Kidney glomerular epithelial cell (primary cell): Measurements from ENCODE around the gene TEN1.
"Not testable (repeated sequence)": the region's sequence is repeated elsewhere in the genome, so short reads cannot be mapped to it uniquely, and the experiment has no call there.

Source experiments
- DNase-seq: peaks from one replicate; lab custom pipeline; 2025; lab: John Stamatoyannopoulos, UW

Gene TEN1

GRCh38 chr17:75978938-75979704 lies at the start of gene TEN1, which contains the start of gene ACOX1:
TEN1 (plus strand) TSS chr17:75979240; CDS start chr17:75986193, 6,953 bp downstream.
ACOX1 (minus strand) TSS chr17:75979166; CDS start chr17:75979073, 93 bp downstream.
- DNase-seq: peak; percentile 94

- no peak for DNase-seq
Measured at GRCh38 chr17:75931062-75931461, 48.0 kb upstream of the TEN1 start.

GRCh38 chr17:75932852-75933251 lies 46.2 kb upstream of the TEN1 start:
- DNase-seq: no peak

GRCh38 chr17:75933808-75934207 lies 45.2 kb upstream of the TEN1 start:
- DNase-seq: no peak

- DNase-seq: no peak
Measured at GRCh38 chr17:75937652-75938051, 41.4 kb upstream of the TEN1 start.

- peak; percentile 94 for DNase-seq
Measured at GRCh38 chr17:75940727-75941441, 38.2 kb upstream of the TEN1 start, which contains the start of gene FBF1. FBF1 (minus strand) TSS chr17:75941042; CDS start chr17:75938149, 2,893 bp downstream.

GRCh38 chr17:75941442-75941819 lies 37.6 kb upstream of the TEN1 start:
- peak; percentile 40 for DNase-seq

GRCh38 chr17:75942473-75942872 lies 36.6 kb upstream of the TEN1 start:
- DNase-seq: no peak

- DNase-seq: no peak
Measured at GRCh38 chr17:75943491-75943890, 35.5 kb upstream of the TEN1 start.

- DNase-seq: no peak
Measured at GRCh38 chr17:75945211-75945610, 33.8 kb upstream of the TEN1 start.

- DNase-seq: no peak
Measured at GRCh38 chr17:75950421-75950820, 28.6 kb upstream of the TEN1 start.

- DNase-seq: peak; percentile 18
Measured at GRCh38 chr17:75950855-75951554, 28.0 kb upstream of the TEN1 start.

- DNase-seq: no peak
Measured at GRCh38 chr17:75959051-75959838, 19.8 kb upstream of the TEN1 start.

- DNase-seq: no peak
Measured at GRCh38 chr17:75959839-75960511, 19.1 kb upstream of the TEN1 start.

- no peak for DNase-seq
Measured at GRCh38 chr17:75965468-75965867, 13.6 kb upstream of the TEN1 start.

- DNase-seq: not testable (repeated sequence)
Measured at GRCh38 chr17:75969044-75969443, 10.0 kb upstream of the TEN1 start.

- no peak for DNase-seq
Measured at GRCh38 chr17:75970011-75970523, 9.0 kb upstream of the TEN1 start.

- no peak for DNase-seq
Measured at GRCh38 chr17:75970626-75971025, 8.4 kb upstream of the TEN1 start.

GRCh38 chr17:75975187-75975586 lies 3.9 kb upstream of the TEN1 start:
- not testable (repeated sequence) for DNase-seq

GRCh38 chr17:75975757-75976174 lies 3.3 kb upstream of the TEN1 start:
- no peak for DNase-seq
